Measurements from ENCODE around the gene PIK3AP1. TPM values are rescaled to one million over a fixed set of nuclear protein-coding genes. Genes with fewer than 3 reads are reported as not detected.

Gene PIK3AP1
- total RNA-seq, 1 donor from 2014 or later = 6.1 TPM

- intact Hi-C loops (cut with micrococcal nuclease) = no loop called here
Observed at GRCh38 chr10:96614515-96614914, 105.8 kb downstream of the PIK3AP1 start.

- intact Hi-C loops (cut with micrococcal nuclease) = no loop called here
Observed at GRCh38 chr10:96613576-96613975, 106.7 kb downstream of the PIK3AP1 start.

DNA sequence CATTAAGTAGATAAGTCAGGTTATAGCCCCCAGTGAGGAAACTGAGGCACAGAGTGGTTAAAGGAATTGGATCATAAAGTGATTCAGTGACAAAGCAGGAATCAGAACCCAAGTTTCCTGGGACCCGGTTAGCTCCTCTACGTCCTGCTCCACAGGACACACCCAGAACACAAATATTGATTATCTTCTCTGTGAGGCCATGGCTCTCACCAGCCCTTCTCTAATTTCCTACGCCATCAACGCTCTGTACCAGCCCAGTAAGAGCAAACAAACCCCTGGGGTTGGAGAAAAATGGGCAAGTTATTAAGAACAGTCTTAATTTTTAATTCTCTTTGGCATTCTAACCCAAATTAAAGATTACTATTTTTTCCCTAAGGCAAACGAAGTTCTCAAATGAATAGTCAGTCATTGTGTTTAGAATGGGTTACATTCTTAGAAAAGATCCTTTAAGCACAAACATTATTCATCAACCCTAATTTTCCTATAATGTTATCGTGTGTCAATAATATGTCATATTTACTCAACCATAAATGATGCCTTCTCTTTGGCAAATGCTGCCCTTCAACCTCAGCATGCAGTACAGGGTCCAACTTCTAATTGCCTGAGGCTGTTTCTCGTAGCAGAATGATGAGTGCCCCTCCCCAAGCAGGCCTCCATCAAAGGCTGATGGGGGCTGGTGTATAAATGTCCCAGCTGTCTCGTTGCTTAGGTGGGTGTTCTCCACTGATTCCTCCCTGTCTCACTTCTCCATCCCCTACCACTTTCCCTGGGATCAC, 108.1 kb downstream of the PIK3AP1 start:
- intact Hi-C loops (cut with micrococcal nuclease) = no loop called here

GRCh38 chr10:96610817-96611216, 109.5 kb downstream of the PIK3AP1 start:
- intact Hi-C loops (cut with micrococcal nuclease) = no loop called here

- intact Hi-C loops (cut with micrococcal nuclease) = no loop called here
Observed at GRCh38 chr10:96609510-96609909, 110.8 kb downstream of the PIK3AP1 start.

- intact Hi-C loops (cut with micrococcal nuclease) = no loop called here
Observed at GRCh38 chr10:96608805-96609204, 111.5 kb downstream of the PIK3AP1 start.

DNA sequence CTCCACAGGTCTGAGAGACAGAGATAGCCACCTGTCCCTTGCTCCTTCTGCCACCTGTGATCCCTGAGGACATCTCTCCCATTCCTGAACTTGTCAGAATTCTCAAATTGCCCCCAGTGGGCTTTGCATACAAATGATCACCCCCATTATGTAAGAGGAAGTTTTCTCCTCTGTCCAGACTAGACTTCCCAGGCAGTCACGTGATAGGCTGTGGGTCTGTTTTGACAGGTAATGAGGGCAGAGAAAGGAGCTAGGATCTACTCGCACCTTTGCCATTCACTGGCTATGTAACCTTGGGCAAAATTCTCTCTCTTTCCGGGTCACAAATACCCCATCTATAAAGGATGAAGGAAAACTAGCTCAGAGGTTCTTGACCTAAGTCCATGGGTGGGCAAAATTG, 112.1 kb downstream of the PIK3AP1 start:
- intact Hi-C loops (cut with micrococcal nuclease) = no loop called here

- intact Hi-C loops (cut with micrococcal nuclease) = no loop called here
Observed at GRCh38 chr10:96606946-96607345, 113.4 kb downstream of the PIK3AP1 start.

DNA sequence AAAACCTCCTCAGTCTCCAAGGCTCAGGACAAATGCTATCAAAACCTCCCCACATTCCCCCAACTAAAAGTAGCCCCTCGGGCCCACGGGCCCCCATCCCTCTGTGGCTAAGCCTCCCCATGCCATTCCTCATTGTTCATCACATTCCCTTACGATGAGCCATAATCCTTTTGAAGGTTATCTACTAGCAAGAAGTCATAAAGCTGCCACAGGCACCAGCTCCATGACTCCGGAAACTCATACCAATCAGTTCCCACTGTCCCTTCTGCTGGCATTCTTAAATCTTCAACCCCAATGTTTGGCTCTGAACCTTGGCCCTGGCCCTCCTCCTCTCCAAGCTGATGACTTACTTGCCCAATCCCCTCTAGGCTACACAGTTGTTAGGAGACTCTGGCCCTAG, 114.1 kb downstream of the PIK3AP1 start:
- intact Hi-C loops (cut with micrococcal nuclease) = no loop called here

DNA sequence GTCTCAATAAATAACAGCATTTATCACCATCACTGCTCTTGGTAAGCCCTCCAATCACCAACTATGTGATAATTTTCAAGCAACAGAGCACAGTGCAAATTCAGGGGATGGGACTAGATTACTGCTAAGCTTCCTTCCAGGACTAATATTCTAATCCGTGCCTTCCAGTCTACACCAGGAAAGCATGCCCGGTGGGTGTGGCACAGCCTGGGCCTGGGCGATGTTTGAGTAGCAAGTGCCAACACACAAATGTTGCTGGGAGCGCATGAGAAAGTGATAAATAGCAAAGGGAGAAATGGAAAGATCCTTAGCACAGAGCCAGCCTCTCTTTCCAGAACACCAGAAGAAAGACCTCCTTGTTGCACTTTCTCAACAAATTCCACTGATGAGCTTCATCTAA, 120.0 kb downstream of the PIK3AP1 start:
- intact Hi-C loops (cut with micrococcal nuclease) = no loop called here

DNA sequence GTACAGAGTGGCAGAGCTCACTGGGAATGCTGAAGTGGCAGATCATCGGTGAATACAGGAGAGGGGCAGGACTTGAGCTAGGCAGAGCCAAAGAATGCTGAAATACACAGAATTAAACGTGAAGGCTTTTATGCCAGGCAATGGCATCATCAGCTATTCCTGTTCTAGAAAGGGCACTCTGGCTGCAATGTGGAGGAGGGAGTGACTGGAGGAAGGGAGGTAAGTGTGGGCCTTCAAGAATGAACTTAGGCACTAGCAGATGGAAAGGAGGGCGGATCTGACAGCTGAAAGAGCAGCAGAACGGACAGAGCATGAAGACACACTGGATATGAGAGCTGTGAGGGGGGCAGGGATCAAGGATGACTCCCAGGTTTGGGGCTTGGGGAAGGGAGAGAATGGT, 121.5 kb downstream of the PIK3AP1 start:
- intact Hi-C loops (cut with micrococcal nuclease) = no loop called here

DNA sequence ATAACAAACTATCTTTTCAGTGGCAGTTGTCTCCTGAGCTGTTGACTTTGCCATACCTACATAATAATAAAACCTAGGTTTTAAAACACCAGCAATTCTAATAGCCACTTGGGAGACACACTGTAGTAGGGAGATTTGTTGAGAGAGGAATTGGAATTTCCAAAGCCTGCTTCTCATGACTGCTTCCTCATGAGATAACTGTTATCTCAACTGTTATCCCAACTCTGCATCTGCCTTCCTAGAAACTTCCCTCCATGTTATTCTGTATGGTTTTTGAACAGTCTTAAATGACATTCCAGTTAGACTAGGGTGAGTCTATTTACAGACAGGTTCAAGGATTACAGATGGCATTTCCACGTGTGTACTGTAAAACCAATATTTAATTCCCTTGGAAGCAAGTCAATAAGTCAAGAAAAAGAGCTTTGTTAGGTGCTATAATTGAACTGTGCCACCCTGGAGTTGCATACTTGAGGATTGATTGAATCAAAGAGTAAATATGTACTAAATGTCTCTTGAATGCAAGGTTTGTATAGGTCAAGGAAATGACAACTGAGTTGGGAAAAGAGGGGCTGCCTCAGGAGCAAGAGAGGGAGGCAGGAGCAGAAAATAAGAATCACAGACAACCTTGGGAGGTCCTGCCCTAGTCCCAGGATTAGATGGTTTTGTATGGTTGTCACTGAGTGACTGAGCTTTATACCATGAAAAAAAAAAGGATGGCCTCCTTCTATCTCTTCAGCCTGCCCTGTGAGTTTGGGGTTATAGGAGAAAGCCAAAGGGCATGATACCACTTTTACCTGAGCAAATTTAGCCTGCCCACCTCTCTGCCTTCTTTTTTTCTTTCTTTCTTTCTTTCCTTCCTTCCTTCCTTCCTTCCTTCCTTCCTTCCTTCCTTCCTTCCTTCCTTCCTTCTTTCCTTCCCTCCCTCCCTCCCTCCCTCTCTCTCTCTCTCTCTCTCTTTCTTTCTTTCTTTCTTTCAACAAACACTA, 123.6 kb downstream of the PIK3AP1 start:
- intact Hi-C loops (cut with micrococcal nuclease) = no loop called here

- intact Hi-C loops (cut with micrococcal nuclease) = no loop called here
Observed at GRCh38 chr10:96595741-96596140, 124.6 kb downstream of the PIK3AP1 start.

- intact Hi-C loops (cut with micrococcal nuclease) = no loop called here
Observed at GRCh38 chr10:96591946-96592345, 128.4 kb downstream of the PIK3AP1 start.

DNA sequence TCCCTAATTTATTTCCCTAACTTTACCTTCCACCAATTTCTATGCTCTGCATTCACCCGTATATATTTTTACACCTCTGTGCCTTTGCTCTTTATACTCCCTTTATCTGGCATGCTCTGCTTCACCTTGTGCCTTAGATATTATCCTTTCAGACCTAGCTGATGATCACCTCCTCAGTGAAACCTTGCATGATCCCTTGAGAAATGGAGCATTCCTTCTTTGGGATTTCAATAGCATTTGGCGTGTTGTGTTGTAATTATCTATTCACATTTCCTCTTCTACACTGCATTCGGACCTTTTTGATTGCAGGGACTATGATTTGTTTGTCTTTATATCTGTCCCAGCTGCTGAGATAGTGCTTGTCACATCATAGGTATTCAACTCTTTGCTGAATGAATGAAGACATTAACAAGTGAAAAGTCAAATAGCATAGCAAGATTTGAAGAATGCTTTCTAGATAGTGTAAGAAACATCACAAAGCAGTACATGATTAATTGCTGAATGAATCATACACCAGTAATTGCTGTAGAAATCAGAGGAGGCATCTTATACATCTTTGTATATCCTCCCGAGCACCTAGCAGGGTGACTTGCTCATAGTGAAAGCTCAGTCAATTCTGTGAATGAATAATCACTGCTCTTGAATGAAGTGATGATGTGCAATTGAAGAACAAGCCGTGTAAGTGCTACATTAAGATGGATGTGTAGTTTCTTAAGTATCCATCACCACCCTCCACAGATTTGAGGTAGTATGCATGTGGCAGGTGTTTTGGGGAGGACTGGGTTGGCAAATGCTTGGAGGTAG, 131.5 kb downstream of the PIK3AP1 start:
- intact Hi-C loops (cut with micrococcal nuclease) = loop anchor here (1.0 to 10.0 kb wide), 8 partner anchors 131 to 1546 kb away; partner anchors contain the start of genes CC2D2B, MMS19, PIK3AP1 and R3HCC1L

- intact Hi-C loops (cut with micrococcal nuclease) = loop anchor here (2.0 to 10.0 kb wide), 7 partner anchors 191 to 1547 kb away; partner anchors contain the start of genes CC2D2B, MMS19, R3HCC1L and RRP12
Observed at GRCh38 chr10:96588060-96588554, 132.2 kb downstream of the PIK3AP1 start.

DNA sequence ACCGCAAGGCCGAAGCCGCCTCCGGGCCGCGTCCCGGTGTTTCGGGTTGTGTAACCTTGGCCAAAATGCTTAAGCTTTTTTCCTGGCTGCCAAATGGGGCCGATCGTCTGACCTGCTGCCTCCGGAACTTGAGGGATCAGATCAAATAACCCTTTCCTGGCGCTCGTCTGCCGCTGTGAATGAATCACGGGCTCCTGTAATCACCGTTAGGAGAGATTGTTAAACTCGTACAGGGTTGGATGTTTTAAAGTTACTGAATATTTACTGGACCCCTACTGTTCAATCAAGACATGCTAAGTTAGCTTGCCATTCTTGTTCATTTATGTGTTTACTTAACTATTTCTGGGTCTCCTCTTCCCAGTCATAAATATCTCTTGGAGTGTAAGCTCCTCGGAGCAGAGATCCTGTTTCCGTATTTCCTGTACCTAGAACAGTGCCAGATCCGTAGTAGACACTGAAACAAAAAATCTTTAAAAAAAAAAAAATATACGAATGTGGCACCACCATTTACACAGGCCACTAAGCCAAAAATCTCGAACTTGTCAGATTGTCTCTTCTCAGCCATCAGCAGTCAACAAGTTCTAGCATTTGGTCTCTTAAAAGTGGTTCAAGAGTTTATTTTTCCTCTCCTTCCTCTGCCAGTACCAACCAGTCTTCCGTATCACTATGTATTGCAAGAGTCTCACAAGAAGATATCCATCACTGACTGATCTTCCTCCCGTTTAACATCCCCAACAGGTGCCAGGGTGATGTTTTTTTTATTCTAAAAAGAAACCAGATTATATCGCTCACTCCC, 132.9 kb downstream of the PIK3AP1 start:
- intact Hi-C loops (cut with micrococcal nuclease) = loop anchor here (1.0 to 10.0 kb wide), 10 partner anchors 53 to 1547 kb away; partner anchors contain the start of genes CC2D2B, MMS19, R3HCC1L and RRP12

GRCh38 chr10:96586419-96587263, 133.7 kb downstream of the PIK3AP1 start, which contains the start of gene TM9SF3:
TSS of gene TM9SF3 (minus strand) at chr10:96587012. CDS start at chr10:96586835, 177 bp downstream.
- intact Hi-C loops (cut with micrococcal nuclease) = loop anchor here (1.0 to 10.0 kb wide), 9 partner anchors 54 to 1548 kb away; partner anchors contain the start of genes CC2D2B, MMS19, R3HCC1L and RRP12
